ENCODE results near the gene RANBP1.

Gene RANBP1

DNA sequence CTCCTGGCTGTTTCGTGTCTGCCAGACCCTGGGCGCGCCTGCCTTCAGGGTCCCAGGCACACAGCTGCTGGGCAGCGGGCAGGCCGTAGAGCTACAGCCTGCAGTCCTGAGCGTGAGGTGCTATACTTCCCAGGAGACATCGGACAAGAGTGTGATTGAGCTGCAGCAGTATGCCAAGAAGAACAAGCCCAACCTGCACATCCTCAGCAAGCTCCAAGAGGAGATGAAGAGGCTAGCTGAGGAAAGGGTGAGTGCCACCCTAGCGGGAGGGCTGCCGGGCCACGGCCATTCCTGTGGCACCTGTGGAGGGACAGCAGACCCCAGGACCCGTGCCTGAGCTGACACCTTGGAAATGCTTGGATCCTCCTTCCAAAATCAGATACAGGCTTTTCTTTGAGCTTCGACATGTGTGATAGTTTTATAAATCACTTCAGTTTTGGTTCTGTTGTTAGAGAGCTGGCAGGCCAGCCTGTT is 7.1 kb upstream of the RANBP1 start:
- DNase-seq (ENCODE audit: low spot score) = no peak

DNA sequence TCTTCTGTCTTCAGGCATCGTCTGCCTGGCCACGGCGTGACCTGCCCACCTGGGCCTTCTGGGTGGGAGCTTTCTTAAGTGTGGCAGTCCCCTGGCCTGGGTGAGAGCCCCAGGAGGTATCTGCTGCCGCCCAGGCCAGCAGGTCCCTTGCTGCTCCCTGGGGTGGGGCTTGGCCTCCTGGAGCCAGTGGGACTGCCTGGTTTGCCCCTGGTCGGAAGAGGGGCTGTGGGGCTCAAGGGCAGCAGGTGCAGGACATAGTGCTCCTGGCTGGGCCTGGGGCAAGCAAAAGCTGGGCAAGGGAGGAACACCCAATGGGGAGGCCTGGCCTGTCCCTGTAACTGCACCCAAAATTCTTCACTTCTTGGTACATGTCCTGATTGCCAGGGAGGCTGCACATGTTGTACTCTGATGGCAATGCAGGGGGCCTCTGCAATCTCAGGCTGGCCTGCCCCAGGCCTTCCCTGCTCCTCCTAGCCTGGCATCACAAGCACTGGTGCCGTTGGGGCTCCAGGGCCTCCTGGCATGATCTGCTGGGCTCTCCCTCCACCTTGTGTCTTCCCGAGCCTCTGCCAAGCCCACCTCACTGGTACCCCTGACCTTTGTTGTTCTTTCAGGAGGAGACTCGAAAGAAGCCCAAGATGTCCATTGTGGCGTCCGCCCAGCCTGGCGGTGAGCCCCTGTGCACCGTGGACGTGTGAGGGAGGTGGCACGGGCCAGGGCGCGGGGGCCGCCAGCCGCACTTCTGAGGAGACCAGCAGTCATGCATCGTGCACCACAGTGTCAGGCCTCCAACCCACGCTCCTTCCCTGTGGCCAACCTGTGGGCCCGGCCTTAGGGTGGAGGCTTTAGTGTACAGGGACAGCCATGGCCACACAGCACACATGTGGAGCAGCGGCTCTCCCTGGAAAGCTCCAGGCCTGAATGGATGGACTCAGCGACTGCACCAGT is 6.2 kb upstream of the RANBP1 start:
- DNase-seq (ENCODE audit: low spot score) = no peak

DNA sequence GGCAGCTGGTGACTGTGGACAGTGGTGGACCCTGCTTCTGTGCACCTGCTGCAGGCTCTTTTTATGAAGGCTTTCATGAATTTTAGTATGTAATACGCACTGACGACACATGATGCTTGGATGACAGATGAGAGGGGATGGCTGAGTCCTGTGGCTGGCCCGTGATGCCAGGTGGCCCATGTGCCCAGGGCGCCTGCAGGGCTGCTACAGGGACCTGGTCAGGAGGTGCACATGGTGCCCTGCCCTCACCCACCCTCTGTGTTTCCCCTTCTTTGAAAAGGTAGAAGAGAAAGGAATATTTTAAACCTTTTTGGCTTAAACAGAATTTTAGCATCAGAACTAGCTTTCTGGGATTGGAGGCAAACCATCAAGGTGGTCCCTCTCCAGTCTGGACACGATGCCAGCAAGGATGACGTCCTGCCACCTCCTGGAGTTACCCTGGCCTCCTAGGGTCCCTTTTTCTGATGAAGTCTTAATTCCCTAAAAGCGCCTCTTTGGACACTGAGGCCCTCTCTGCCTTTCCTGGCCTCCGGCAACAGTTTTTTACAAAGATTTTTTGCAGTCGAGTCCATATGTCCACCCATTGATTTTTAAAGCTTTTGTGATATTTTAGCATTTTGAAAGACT is 5.4 kb upstream of the RANBP1 start:
- no peak for DNase-seq (ENCODE audit: low spot score)

DNA sequence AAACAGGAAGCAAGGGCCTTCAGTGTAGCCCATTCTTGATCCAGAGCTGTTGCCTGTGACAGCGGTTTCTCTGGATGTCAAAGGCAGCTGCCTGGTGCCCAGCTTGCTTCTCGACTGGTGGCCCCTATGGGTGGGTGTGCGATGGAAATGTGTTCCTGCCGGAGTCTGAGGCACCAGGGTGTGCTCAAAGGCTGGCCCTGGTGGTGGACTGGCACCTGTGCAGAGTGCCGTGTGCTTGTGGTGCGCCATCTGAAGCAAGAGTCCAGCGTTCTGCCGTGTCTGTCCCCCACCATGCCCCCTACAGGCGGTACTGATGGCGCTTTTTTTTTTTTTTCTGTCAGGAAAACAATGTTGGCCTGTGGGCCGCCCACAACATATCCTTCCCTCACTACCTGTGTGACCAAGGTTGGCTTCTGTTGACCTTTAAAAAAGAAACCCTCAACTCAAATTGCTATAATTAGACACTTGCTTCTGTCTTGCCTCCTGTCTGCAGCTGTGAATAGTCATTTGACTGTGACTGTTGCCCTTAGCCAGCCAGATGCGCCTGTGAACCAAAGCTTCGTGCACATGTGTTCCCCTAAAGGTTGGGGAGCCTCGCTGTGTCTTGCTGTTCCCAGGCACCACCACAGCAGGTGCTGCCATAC is 4.7 kb upstream of the RANBP1 start:
- no peak for DNase-seq (ENCODE audit: low spot score)

DNA sequence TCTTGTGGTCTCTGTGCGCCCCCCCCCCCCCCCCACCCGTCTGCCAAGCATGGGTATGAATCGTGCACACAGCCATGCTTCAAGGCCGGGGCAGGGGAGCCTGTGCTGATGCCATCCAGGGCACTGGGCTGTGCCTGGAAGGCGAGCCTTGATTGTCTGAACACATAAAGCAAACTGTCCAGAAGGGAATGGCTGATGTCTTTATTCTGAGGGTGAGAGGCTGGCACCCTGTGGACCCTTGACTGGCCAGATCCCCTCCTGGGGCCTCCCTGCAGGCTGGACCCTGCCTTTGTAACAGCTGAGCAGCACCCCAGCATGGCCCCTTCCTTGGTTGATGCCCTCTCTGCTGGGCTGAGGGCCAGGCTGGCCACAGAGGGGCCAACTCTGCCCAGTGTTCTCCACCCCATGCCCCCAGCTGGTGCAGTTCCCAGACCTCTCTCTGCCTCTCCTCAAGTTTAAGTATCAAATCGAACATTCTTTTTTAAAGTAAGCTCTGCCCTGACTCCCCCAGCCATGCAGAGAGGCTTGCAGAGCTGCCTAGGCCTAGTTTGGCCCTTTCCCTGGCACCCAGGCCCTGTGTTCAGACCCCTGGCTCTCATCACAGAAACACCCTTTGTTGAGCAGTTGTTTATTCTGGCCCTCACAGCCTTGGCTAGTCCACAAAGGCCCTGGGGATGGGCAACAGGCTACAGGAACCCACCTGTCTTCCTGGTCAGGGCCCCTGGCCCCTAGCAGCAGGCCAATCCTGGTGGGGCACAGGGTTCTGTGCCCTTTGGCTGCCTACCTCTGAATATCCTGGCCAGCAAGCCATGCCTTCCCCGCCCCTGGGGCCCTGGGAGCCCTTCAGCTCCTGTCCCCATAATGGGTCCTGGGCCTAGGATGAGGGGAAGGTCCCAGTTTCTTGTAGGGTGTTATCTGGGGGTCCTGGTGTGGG is 3.9 kb upstream of the RANBP1 start:
- DNase-seq (ENCODE audit: low spot score) = no peak

DNA sequence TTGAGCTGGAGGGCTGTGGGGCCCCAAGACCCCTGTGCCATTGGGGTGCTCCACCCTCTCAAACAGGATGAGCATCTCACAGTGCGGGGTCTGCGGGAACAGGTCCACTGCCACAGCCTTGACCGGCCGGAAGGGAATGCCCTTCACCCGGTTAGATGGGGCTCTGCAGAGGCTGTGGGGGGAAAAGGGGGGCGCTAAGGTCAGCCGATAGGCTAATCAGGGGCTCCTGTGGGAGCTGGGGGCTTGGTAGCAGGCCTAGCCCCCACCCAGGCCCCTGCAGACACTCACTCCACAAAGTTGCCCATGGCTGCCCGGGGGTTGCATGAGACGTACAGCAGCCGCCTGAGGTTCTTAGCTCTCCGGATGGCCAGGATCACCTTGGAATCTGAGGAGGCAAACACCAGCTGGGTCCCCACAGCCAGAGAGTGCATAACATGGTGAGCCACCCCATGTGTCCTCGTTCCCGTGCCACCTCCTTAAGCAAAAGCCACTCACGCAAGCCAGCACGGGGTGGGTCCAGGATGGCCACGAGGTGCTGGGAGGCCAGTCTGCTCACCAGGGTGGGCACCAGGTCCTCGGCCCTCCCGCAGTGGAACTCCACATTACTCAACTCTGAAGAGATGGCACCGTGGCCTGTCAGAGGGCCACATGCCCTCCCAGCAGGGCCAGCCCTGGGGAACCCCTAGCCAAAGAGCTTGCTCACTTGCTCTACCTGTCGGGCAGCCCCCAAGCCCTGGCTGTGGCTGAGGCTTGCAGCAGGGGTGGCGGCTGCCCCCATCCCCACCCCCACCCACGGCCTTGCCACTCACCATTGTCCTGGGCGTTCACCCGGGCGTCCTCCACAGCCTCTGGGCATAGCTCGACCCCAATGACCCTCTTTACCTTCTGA is 3.0 kb upstream of the RANBP1 start:
- DNase-seq (ENCODE audit: low spot score) = no peak

DNA sequence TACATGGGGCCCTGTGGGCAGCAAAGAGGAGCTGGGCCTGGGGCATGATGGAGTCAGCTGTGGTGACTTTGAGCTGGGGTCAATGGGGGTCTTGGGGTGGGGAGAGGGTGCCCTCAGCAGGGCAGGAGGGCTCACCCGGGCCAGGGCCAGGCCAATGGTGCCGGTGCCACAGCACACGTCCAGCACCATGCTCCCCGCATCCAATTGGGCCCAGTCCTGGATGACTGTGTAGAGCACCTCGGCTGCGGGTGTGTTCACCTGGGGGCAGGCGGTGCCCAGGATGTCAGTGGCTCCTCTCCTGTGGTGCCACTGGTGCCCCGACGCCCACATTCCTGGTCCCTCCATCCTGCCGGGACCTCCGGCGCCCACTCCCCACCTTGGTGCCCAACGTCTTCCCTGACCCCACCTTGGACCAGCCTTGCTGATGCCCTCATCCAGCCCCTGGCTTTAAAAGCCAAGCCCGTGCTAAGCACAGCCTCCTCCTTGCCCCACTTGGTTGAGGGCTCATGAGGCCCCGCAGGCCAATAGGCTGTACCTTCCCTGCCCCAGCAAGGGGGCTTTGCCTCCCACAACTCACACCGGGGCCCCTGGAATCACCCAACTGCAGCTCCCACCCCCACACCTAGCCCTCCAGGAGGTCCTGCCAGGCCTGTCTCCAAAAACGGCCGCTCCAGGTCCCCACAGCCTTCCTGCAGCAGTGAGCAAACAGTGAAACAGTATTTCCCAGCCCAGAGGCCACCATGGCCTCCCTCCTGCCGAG is 2.2 kb upstream of the RANBP1 start:
- DNase-seq (ENCODE audit: low spot score) = no peak

DNA sequence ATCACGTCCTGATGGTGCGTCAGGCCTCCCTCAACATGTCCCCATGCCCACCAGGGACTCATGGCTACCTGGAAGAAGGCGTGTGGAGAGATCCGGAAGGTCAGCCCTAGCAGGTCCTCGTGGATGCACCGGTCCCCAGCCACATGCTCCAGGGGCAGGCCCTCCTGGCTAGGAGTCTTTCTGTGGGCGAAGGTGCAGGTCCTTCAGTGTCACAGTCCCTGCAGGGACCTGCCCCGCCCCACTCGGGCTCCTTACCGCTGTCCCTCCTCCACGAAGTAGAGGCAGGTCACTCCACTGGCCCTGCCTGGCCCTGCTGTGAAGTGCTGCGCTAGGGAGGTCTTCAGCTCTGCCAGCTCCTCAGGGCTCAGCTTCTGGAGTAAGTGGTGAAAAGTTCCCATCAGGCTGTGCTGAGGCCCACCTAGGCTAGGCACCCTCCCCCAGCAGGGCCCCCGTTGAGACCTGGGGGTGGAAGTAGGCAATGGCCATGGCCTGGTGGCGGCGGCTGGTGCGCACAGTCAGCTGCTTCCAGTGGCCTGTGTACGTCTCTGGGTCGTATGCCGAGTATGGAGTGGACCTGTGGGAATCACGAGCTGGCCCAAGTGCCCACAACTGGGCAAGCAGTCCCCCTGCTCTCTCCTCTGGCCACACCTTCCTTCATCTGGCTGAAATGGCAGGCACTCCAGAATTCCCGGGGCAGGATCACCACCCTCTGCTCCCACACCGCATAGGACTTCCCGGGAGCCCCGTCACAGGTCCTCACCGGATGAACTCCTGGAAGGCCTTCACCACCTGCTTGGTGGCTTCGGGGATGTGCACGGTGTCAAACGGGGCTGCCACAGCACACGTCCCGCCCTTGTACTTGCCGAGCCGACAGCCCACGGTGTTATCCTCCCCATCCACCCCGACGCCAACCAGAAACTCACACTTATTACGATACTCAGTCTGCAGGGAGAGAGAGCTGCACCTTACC is 1.1 kb upstream of the RANBP1 start:
- no peak for DNase-seq (ENCODE audit: low spot score)

DNA sequence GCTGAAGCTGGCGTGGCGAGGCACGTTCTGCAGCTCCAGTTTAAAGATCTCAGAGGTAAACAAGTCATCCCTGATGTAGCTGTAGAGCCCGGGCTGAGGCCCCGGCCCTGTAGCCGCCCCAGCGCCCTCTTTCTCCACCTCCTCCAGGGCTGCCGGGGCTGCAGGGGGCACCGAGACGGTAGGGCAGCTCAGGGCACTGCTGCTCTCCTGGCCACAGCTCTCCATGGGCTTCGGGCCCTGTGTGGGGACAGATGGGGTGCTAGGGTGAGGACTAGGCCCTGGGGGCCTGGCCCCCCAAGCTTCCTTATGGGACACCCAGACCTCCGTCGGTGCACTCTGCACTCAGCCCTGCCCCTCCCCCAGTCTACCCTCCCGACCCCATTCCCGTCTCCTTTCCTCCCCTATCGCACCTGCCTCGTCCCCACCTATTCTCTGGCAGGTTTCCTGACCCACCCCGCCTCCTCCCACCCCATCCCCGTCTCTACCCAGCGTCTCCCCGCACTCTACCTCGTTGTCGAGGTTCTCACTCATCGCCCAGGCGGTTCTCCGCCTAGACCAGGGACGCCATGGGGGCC is 559 bp downstream of the RANBP1 start:
- no peak for DNase-seq (ENCODE audit: low spot score)

DNA sequence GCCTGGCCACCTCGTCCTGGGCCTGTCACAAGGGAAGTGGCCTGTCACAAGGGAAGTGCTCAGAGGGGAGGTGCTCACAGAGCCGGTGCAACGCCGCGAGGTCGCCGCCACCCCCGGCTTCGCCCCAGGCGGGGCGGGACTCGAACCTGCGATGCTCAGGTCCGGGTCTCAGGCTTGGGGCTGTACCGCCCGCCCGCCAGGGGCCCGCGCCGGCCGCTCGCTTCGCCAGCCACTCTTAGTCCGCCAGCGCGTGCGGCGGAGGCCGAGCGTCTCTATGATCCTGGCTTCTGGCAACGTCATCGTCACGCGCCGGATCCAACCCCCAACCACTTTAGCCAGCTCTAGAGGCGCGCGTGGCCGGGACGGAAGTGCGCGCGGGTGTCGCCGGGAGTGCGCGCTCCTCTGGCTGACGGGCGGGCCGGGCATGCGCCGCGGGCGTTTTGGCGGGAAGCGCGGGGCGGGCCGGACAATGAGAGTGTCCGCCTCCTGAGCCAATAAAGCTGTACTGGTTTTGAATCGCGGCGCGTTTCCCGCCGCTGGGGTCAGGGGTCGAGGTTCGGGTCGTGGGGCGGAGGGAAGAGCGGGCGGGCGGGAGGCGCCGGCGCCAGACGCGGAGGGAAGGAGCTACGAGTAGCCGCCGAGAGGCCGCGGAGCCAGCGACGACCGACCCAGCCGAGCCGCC is 1.2 kb downstream of the RANBP1 start, which contains the start of gene TRMT2A:
TRMT2A (minus strand) TSS at position 276 of the 682 bp plus-strand sequence. CDS start 320 bp downstream, outside the sequence.
- DNase-seq (ENCODE audit: low spot score) = peak; percentile 82

DNA sequence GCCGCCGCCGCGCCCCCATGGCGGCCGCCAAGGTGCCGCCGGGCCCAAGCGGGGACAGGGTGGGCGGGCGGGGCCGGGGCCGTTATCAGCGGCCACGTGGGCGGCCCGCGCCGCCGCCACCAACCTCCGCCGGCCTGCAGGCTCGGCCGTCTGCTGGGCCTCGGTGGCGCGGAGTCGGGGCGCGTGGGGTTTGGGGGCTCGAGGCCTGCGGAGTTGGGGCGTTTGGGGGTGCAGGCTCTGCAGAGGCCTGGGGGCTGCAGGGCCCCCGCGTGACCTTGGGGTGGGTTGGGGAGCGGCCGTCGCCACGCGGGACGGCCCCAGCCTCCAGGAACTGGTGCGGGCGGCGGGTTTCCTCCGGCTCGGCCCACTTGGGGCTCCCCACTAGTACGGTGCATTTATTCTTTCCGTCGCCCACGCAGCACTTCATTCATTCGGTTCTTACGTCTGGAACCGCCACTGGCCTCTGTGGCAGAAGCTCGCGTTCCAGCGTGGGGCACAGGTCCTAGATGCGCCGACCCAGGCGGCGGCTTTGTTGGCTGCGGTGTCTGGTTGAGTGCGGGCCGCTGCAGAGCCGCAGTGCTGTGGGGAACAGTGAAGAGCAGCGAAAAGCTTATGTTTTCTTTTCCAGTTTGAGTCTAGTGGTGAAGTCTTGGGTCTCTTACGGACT is 1.9 kb downstream of the RANBP1 start:
- peak; percentile 9 for DNase-seq (ENCODE audit: low spot score)

DNA sequence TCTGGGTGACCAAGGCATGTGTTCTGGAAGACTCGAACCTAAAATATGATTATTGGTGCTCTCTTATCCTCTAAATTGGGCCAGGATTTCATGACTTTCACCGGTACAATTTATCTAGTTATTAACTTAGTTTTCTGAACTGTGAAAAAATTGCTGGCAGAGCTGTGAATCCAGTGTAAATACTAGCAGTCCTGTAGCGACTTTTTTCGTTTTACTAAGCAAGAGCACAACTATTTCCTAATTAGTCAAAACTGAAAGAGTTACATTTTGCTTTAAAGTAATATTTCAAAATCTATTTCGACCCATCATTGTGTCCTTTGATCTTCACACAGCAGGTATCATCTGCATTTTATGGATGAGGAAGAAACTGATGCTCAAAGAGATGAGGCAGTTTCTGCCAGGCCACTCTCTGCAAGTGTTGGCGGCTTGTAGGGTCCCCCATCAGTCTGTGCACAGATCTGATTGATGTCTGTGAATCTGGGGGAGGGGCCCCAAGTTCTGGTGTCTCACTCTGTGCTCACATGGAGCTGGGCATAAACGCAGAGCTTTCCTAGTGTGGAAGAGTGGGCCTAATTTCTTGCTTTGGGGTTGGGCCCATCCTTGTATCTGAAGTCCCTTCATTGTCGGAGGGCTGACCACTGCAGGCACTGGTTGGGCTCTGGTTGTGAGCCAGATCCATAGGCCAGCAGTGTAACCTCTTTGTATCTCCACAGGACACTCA is 2.6 kb downstream of the RANBP1 start:
- no peak for DNase-seq (ENCODE audit: low spot score)

DNA sequence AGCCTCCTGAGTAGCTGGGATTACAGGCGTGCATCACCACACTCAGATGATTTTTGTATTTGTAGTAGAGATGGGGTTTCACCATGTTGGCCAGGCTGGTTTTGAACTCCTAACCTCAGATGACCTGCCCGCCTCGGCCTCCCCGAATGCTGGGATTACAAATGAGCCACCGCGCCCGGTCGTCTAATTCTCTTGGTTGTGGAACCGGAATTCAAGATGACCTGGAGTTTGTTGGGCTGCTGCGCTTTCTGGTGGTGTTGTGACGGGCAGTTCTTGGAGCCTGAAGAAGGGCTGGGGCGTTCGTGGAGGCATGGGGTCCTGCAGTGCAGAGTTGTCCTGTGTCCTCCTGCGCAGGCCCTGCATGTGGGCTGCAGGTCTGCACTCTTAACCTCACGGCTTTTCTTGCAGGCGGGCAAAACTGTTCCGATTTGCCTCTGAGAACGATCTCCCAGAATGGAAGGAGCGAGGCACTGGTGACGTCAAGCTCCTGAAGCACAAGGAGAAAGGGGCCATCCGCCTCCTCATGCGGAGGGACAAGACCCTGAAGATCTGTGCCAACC is 6.0 kb downstream of the RANBP1 start:
- DNase-seq (ENCODE audit: low spot score) = no peak

DNA sequence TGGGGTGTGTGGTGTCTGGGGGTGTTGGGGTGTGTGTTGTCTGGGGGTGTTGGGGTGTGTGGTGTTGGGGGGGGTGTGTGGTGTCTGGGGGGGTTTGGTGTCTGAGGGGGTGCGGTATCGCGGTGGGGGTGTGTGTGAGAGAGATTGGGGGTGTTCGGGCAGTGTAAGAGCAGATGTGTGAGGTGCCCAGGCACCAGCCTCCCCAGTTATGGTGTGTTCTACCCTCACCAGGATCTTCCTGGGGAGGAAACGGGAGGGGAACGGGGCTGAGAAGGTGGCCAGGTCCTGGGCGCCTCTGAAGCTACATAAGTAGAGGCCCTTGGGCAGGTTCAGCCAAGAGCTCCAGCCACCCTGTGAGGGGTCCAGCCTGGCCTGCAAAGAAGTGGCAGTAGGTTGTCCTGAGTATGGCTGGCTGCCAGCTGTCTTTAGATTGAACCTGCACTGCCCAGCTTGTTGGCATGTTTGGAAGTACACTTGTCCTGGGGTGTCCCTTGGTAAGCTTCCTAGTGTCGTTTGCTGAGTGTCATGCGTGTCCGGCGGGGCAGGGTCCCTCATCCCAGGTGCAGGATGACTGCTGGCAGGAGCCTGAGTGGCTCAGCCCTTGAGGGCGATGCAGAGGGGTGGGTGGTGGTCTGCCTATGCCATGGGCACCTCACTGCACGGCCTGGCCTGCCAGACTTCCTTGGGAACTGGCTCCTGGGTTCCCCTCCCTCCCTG is 7.6 kb downstream of the RANBP1 start:
- DNase-seq (ENCODE audit: low spot score) = no peak

DNA sequence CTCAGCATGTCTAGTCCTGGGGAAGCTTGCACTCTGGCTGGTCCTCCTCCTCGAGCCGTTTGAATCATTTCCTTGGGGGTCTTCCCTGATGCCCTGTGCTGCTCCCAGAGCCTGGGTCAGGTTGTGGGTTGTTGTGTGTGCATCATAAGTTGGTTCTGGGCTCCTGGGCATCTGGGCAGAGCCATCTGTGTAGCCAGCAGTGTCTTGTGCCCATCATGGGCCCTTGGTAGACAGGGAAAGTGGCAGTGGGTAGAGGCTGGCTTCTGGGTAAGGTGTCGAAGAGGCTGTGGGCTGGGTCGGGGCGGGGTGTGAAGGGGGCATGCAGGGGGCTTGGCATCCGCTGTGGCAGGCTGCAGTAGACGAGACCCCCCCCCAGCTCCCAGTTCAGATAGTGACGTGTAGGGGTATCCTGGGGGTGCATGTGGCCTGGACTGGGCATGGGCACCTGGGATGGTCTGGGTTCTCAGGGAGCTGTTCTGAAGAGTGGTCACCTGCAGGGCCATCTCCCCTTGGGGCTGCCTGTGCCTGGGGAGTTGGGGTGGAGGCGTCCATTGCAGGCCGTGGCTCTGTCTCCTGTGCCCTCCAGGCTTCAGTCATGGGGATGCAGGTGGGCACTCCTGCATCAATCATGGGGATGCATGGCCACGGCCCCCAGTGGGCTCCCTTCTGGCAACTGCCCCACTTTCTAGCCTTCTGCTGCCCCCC is 8.3 kb downstream of the RANBP1 start:
- no peak for DNase-seq (ENCODE audit: low spot score)
